ENCODE data around the gene ZNF436. TPM values are rescaled to one million over a fixed set of nuclear protein-coding genes. Genes with fewer than 3 reads are reported as not detected.

ZNF436 gene
- 13.7 and 13.9 TPM in 2 replicates for total RNA-seq
- long read RNA-seq, full-length matches to known transcripts, result 38 of 46 reads
- long read RNA-seq, partial matches to known transcripts, result 3 of 46 reads
- long read RNA-seq, other reads (novel, unspliced or antisense), result 5 of 46 reads

GRCh38 chr1:23369335-23370013 is at the start of gene ZNF436:
Gene ZNF436, minus strand, starts transcription at chr1:23369836. Its CDS starts 1,831 bp downstream, at chr1:23368005.
- Mint-ChIP-seq H3K27ac (peak within 1 kb of the TSS; percentile 99), H3K9me3 (ENCODE audit: low read depth) (peaks cover 13% of the 10 kb centered on the region), H3K4me1 (ENCODE audit: low read depth) (peaks cover 54% of the 10 kb centered on the region), H3K36me3 (ENCODE audit: insufficient read depth) (peaks cover 28% of the 10 kb centered on the region), H3K27me3 (no peaks in the 10 kb centered on the region), H3K4me3 (ENCODE audit: low read depth) (peak within 1 kb of the TSS; percentile 96)
- TF ChIP-seq CTCF (IDR thresholded peaks at IDR 0.05; ENCODE audit: unreplicated experiment), result no peak
- DNase-seq (ENCODE audit: low spot score, unreplicated experiment), result no peak

- H3K36me3 Mint-ChIP-seq (ENCODE audit: insufficient read depth), result no peaks in the 10 kb centered on the region
- no peak for TF ChIP-seq CTCF (IDR thresholded peaks at IDR 0.05; ENCODE audit: unreplicated experiment)
- H3K9me3 Mint-ChIP-seq (ENCODE audit: low read depth), result no peaks in the 10 kb centered on the region
- peaks cover 3% of the 10 kb centered on the region for H3K27me3 Mint-ChIP-seq
- DNase-seq (ENCODE audit: low spot score, unreplicated experiment), result no peak
- H3K27ac Mint-ChIP-seq, result no peak overlapping the region
- no peak overlapping the region for H3K4me3 Mint-ChIP-seq (ENCODE audit: low read depth)
- H3K4me1 Mint-ChIP-seq (ENCODE audit: low read depth), result peaks cover 24% of the 10 kb centered on the region
These were observed 49.5 kb upstream of the ZNF436 start for GRCh38 chr1:23419180-23419579.

GRCh38 chr1:23417570-23417969 is 47.9 kb upstream of the ZNF436 start:
- Mint-ChIP-seq H3K36me3 (ENCODE audit: insufficient read depth) (no peaks in the 10 kb centered on the region), H3K4me1 (ENCODE audit: low read depth) (peaks cover 17% of the 10 kb centered on the region), H3K27me3 (peaks cover 3% of the 10 kb centered on the region), H3K27ac (no peak overlapping the region), H3K9me3 (ENCODE audit: low read depth) (no peaks in the 10 kb centered on the region), H3K4me3 (ENCODE audit: low read depth) (no peak overlapping the region)
- TF ChIP-seq CTCF (IDR thresholded peaks at IDR 0.05; ENCODE audit: unreplicated experiment), result no peak
- no peak for DNase-seq (ENCODE audit: low spot score, unreplicated experiment)

GRCh38 chr1:23416964-23417363 is 47.3 kb upstream of the ZNF436 start:
- H3K27me3 Mint-ChIP-seq, result peaks cover 1% of the 10 kb centered on the region
- no peak overlapping the region for H3K27ac Mint-ChIP-seq
- no peak for DNase-seq (ENCODE audit: low spot score, unreplicated experiment)
- TF ChIP-seq CTCF (IDR thresholded peaks at IDR 0.05; ENCODE audit: unreplicated experiment), result no peak
- no peak overlapping the region for H3K4me3 Mint-ChIP-seq (ENCODE audit: low read depth)
- H3K4me1 Mint-ChIP-seq (ENCODE audit: low read depth), result peaks cover 13% of the 10 kb centered on the region
- H3K9me3 Mint-ChIP-seq (ENCODE audit: low read depth), result no peaks in the 10 kb centered on the region
- no peaks in the 10 kb centered on the region for H3K36me3 Mint-ChIP-seq (ENCODE audit: insufficient read depth)

GRCh38 chr1:23408797-23409290 is 39.2 kb upstream of the ZNF436 start:
- Mint-ChIP-seq H3K27me3 (no peaks in the 10 kb centered on the region), H3K9me3 (ENCODE audit: low read depth) (no peaks in the 10 kb centered on the region), H3K27ac (no peak overlapping the region), H3K4me1 (ENCODE audit: low read depth) (peaks cover 15% of the 10 kb centered on the region), H3K36me3 (ENCODE audit: insufficient read depth) (no peaks in the 10 kb centered on the region), H3K4me3 (ENCODE audit: low read depth) (no peak overlapping the region)
- TF ChIP-seq CTCF (IDR thresholded peaks at IDR 0.05; ENCODE audit: unreplicated experiment), result no peak
- DNase-seq (ENCODE audit: low spot score, unreplicated experiment), result no peak

Measured in progenitor cell of endocrine pancreas (in vitro differentiated cells).